ENCODE results near the gene KIF1B. TPM values are rescaled to one million over a fixed set of nuclear protein-coding genes. Genes with fewer than 3 reads are reported as not detected.

Gene KIF1B
- total and polyA plus RNA-seq, 9 of the 15 experiments (the other 6 are each of a cell fraction or from before 2014, with no cell fraction given) = 2.8 to 19.8 (median 11.9) TPM

DNA sequence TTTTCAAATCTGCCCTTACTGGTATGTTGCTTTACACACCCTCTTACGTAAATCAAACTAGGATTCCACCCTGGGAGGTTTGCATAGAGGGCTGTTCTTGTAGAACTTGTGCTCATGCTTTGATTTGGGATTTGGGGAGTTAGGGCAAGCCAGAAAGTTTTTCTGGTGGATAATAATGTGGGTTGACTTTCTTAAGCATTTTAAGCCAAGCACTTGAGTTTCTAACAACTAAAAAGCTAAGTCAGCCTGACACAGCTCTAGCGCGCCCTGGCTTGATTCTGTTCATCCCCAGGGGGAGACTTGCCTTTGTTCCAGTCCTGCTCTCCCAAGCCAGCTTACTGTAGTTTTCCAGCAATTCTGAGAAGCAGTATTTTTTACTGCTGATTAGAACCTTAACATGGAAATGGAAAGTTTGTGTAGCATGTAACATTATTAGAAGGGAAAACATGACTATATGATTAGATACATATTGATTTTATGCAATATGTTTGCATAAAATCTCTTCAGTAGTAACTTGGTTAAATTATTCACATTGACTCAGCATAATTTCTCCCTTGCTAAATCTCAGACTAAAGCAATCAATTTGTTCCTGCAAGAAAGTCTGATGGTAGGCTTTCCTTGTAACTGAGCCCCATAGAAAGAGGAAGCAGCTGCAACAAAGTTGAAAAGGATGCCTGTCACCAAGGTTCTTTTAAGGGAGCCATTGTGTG is 177.5 kb downstream of the KIF1B start (continued):
- TF ChIP-seq, protein P1, sequence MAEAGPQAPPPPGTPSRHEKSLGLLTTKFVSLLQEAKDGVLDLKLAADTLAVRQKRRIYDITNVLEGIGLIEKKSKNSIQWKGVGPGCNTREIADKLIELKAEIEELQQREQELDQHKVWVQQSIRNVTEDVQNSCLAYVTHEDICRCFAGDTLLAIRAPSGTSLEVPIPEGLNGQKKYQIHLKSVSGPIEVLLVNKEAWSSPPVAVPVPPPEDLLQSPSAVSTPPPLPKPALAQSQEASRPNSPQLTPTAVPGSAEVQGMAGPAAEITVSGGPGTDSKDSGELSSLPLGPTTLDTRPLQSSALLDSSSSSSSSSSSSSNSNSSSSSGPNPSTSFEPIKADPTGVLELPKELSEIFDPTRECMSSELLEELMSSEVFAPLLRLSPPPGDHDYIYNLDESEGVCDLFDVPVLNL (CRISPR knock-in tag; IDR thresholded peaks at IDR 0.05; ENCODE audit: low read depth) = no peak
- no peak for TF ChIP-seq MEF2A (IDR thresholded peaks at IDR 0.05; ENCODE audit: control insufficient read depth, low read depth, low read length)
- TF ChIP-seq MAZ (CRISPR knock-in tag; conservative IDR thresholded peaks at IDR 0.05 in 1 of 2, IDR thresholded peaks at IDR 0.05 in 1 of 2) = peak in 1 of 2 experiments; percentile 53; a peak in 1 of 4 replicates
- peak; percentile 65; the same call in 1 of the 2 replicates for TF ChIP-seq SPI1 (IDR thresholded peaks at IDR 0.05; ENCODE audit: borderline replicate concordance, low read depth, low read length)
- TF ChIP-seq TAF9B (IDR thresholded peaks at IDR 0.05; ENCODE audit: partially characterized antibody) = no peak
- TF ChIP-seq TCF7 (IDR thresholded peaks at IDR 0.05; ENCODE audit: borderline replicate concordance) = no peak
- peak; percentile 84; the same call in 1 of the 2 replicates for TF ChIP-seq HDAC2 (IDR thresholded peaks at IDR 0.05)
- TF ChIP-seq PCBP1 (IDR thresholded peaks at IDR 0.05; ENCODE audit: low read depth, low read length, poor library complexity, severe bottlenecking) = no peak
- no peak for TF ChIP-seq CHD1 (IDR thresholded peaks at IDR 0.05; ENCODE audit: low read length)
- peak; percentile 87; the same call in 1 of the 2 replicates for TF ChIP-seq PHF21A (IDR thresholded peaks at IDR 0.05; ENCODE audit: borderline replicate concordance, low read depth)
- TF ChIP-seq NR1H2 (CRISPR knock-in tag; IDR thresholded peaks at IDR 0.05) = no peak
- TF ChIP-seq, protein P2, sequence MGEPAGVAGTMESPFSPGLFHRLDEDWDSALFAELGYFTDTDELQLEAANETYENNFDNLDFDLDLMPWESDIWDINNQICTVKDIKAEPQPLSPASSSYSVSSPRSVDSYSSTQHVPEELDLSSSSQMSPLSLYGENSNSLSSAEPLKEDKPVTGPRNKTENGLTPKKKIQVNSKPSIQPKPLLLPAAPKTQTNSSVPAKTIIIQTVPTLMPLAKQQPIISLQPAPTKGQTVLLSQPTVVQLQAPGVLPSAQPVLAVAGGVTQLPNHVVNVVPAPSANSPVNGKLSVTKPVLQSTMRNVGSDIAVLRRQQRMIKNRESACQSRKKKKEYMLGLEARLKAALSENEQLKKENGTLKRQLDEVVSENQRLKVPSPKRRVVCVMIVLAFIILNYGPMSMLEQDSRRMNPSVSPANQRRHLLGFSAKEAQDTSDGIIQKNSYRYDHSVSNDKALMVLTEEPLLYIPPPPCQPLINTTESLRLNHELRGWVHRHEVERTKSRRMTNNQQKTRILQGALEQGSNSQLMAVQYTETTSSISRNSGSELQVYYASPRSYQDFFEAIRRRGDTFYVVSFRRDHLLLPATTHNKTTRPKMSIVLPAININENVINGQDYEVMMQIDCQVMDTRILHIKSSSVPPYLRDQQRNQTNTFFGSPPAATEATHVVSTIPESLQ (CRISPR knock-in tag; IDR thresholded peaks at IDR 0.05) = no peak
- no peak for TF ChIP-seq HNRNPL (IDR thresholded peaks at IDR 0.05; ENCODE audit: low read depth, low read length)
- TF ChIP-seq HDAC1 (IDR thresholded peaks at IDR 0.05) = peak in 1 of 2 experiments; percentile 48; a peak in 1 of 4 replicates
- TF ChIP-seq EP400 (IDR thresholded peaks at IDR 0.05) = peak; percentile 49
- TF ChIP-seq, protein P3, sequence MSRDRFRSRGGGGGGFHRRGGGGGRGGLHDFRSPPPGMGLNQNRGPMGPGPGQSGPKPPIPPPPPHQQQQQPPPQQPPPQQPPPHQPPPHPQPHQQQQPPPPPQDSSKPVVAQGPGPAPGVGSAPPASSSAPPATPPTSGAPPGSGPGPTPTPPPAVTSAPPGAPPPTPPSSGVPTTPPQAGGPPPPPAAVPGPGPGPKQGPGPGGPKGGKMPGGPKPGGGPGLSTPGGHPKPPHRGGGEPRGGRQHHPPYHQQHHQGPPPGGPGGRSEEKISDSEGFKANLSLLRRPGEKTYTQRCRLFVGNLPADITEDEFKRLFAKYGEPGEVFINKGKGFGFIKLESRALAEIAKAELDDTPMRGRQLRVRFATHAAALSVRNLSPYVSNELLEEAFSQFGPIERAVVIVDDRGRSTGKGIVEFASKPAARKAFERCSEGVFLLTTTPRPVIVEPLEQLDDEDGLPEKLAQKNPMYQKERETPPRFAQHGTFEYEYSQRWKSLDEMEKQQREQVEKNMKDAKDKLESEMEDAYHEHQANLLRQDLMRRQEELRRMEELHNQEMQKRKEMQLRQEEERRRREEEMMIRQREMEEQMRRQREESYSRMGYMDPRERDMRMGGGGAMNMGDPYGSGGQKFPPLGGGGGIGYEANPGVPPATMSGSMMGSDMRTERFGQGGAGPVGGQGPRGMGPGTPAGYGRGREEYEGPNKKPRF (IDR thresholded peaks at IDR 0.05; ENCODE audit: low read depth, low read length) = no peak
- TF ChIP-seq ZBTB17 (CRISPR knock-in tag; IDR thresholded peaks at IDR 0.05) = peak; percentile 99
